RWPE1 (cell line): ENCODE results near the gene HMCN2.

Source experiments
- CTCF ChIA-PET: fragments of 350-600 bp; sonication (Branson Sonifier 250); formaldehyde crosslinking; extraction: SDS; loops from one replicate; lab custom pipeline; 2021; lab: Yijun Ruan, JAX
- POLR2A ChIA-PET: fragments of 400-600 bp; formaldehyde crosslinking; extraction: SDS; loops from one replicate; lab custom pipeline; 2020; ENCODE audit warnings: antibody characterized with exemption; ENCODE audit not compliant: low non-redundant PET; lab: Yijun Ruan, JAX
- DNase-seq: peaks from one replicate; pipeline ENCODE4 v3.0.0; 2012; ENCODE audit warnings: low spot score
- H3K27ac ChIP-seq: fragments of 450-650 bp; 2 replicates; pipeline ENCODE4 v1.5.1; 2017
- TF ChIP-seq, protein P1 (sequence below): fragments of 450-650 bp; conservative IDR thresholded peaks from 2 replicates; pipeline ENCODE4 v1.5.1; 2017; ENCODE audit warnings: low read depth, mild to moderate bottlenecking

The HMCN2 gene, protein sequence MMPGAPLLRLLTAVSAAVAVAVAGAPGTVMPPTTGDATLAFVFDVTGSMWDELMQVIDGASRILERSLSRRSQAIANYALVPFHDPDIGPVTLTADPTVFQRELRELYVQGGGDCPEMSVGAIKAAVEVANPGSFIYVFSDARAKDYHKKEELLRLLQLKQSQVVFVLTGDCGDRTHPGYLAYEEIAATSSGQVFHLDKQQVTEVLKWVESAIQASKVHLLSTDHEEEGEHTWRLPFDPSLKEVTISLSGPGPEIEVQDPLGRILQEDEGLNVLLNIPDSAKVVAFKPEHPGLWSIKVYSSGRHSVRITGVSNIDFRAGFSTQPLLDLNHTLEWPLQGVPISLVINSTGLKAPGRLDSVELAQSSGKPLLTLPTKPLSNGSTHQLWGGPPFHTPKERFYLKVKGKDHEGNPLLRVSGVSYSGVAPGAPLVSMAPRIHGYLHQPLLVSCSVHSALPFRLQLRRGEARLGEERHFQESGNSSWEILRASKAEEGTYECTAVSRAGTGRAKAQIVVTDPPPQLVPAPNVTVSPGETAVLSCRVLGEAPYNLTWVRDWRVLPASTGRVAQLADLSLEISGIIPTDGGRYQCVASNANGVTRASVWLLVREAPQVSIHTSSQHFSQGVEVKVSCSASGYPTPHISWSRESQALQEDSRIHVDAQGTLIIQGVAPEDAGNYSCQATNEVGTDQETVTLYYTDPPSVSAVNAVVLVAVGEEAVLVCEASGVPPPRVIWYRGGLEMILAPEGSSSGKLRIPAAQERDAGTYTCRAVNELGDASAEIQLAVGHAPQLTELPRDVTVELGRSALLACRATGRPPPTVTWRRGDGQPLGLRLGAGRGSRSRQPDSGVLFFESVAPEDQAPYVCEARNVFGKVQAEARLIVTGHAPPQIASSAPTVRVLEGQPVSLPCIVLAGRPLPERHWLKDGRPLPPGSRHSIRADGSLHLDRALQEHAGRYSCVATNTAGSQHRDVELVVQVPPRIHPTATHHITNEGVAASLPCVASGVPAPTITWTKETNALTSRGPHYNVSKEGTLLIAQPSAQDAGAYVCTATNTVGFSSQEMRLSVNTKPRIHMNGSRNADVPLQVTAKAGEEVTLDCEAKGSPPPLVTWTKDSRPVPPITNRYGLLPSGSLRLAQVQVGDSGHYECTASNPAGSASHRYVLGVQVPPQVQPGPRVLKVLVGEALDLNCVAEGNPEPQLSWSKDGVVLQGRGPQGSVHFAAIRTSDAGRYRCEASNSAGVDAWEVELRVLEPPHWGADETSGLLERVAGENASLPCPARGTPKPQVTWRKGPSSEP (N-terminal part only)

DNA sequence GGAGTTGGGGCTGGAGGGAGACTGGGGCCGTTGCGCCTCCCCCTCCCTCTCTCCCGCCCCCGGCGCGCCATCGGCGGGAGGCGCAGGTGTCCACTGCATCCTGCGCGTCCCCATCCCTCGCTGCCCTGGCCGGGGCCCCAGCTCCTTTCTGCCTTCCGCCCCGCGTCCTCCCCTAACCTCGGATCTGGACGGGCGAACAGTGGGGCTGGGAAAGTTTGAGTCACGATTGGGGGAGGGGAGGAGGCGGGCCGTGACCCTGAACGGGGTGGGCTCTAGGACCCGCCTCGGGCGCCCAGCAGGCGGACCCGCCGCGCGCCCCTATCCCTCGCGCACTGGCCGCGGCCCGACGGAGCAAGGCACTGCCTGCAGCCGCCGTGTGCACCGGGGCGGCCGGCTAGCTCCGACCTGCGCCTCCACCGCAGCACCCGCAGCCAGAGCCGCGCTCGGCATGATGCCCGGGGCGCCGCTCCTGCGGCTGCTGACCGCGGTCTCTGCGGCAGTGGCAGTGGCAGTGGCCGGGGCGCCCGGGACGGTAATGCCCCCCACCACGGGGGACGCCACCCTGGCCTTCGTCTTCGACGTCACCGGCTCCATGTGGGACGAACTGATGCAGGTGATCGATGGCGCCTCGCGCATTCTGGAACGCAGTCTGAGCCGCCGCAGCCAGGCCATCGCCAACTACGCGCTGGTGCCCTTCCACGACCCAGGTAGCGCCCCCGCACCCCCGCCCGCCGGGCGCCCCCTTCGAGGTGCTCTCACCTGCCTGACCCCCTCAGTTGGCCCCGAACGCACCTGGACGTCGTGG, at the start of gene HMCN2:
HMCN2 (plus strand) TSS at position 330 of the 805 bp plus-strand sequence; CDS start at position 449, 119 bp downstream.
- no peak within 1 kb of the TSS for H3K27ac ChIP-seq
- no peak for DNase-seq
- POLR2A ChIA-PET, result interaction anchor here (0.6 kb wide), 1 partner anchor 28 kb away, joined by 3 read pairs; no protein-coding TSS in a partner anchor
- TF ChIP-seq, protein P1, sequence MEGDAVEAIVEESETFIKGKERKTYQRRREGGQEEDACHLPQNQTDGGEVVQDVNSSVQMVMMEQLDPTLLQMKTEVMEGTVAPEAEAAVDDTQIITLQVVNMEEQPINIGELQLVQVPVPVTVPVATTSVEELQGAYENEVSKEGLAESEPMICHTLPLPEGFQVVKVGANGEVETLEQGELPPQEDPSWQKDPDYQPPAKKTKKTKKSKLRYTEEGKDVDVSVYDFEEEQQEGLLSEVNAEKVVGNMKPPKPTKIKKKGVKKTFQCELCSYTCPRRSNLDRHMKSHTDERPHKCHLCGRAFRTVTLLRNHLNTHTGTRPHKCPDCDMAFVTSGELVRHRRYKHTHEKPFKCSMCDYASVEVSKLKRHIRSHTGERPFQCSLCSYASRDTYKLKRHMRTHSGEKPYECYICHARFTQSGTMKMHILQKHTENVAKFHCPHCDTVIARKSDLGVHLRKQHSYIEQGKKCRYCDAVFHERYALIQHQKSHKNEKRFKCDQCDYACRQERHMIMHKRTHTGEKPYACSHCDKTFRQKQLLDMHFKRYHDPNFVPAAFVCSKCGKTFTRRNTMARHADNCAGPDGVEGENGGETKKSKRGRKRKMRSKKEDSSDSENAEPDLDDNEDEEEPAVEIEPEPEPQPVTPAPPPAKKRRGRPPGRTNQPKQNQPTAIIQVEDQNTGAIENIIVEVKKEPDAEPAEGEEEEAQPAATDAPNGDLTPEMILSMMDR, result no peak
- CTCF ChIA-PET, result interaction anchor here (0.6 to 1.5 kb wide), 2 partner anchors 29 to 82 kb away, joined by 4 read pairs; no protein-coding TSS in a partner anchor

DNA sequence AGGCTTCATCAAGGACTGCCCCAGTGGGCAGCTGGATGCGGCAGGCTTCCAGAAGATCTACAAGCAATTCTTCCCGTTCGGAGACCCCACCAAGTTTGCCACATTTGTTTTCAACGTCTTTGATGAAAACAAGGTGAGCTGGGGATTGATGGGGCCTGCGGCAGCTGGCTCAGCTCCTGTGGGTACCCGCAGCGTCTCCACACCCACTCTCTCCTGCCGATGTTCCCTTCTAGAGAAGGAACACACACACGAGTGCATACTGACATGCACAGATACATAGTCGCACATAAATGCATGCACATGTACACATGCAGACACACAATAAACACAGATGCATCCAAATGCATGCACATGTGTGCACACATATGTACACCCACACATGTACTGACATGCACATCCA, 47.7 kb upstream of the HMCN2 start:
- ChIA-PET CTCF (interaction anchor here (1.2 kb wide), 1 partner anchor 111 kb away, joined by 3 read pairs; no protein-coding TSS in a partner anchor), POLR2A (interaction anchor here (0.6 kb wide), 1 partner anchor 331 kb away, joined by 3 read pairs; no protein-coding TSS in a partner anchor)
- peak overlapping the region; percentile 15 for H3K27ac ChIP-seq
- TF ChIP-seq, protein P1, result no peak
- DNase-seq, result no peak

DNA sequence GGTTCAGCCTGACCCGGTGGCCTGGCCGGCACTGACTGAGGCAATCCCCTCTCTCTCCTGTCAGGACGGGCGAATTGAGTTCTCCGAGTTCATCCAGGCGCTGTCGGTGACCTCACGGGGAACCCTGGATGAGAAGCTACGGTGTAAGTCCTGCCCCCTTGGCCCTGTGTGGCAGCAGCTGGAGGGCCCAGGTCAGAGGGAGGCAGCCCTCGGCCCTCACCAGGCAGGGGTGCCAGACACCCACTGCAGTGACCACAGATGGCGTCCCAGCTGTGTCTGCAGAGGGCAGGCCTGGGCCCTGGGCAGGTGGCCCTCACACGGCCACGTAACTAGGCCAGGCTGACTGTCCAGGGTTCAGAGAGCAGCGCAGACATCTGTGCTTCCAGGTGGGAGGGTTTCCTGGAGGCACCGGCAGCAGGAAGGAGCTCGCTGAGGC, 45.9 kb upstream of the HMCN2 start:
- TF ChIP-seq, protein P1, result no peak
- DNase-seq, result no peak
- ChIA-PET CTCF (interaction anchor here (0.6 to 0.8 kb wide), 3 partner anchors 27 to 210 kb away, joined by 3 to 4 read pairs (median 3); no protein-coding TSS in a partner anchor), POLR2A (no interaction called here)
- H3K27ac ChIP-seq, result peak overlapping the region; percentile 31

DNA sequence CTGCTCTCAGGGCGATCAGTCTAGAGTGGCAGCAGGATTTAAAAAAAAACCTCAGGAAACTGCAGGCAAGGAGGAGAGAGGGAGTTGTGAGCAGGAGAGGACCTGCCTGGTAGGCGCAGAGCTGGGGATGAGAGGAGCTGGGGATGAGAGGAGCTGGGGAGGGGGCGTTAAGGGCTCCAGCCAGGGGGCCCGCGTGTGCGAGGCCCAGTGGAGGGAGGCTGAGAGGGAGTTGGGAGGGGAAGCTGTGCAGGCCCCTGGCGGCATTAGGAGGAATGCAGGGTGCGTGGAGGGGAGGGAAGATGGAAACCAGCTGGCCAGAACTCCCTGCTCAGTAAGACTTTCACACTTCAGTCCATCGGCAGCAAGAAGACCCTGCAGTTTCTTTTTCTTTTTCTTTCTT, 45.2 kb upstream of the HMCN2 start:
- H3K27ac ChIP-seq, result peak overlapping the region; percentile 31
- ChIA-PET CTCF (interaction anchor here (0.6 to 1.4 kb wide), 4 partner anchors 16 to 74 kb away, joined by 3 to 7 read pairs (median 4); no protein-coding TSS in a partner anchor), POLR2A (no interaction called here)
- TF ChIP-seq, protein P1, result no peak
- DNase-seq, result no peak

DNA sequence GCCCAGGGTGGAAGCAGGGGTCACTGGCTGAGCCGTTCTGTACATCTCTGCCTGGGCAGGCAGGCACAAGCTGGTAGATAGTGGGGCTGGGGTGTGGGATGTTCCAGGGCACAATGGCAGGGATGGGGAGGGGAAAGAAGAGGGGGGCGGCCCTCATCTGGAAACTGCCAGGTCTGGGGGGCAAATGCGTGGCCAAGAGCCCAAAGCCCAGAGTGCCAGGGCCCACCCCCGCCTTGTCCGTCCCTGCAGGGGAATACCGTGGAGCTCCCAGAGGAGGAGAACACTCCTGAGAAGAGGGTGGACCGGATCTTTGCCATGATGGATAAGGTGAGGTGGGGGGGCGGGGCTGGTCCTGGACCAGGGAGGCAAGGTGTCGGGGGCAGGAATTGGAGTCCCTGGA, 42.7 kb upstream of the HMCN2 start:
- POLR2A ChIA-PET, result interaction anchor here (0.5 to 0.6 kb wide), 2 partner anchors 15 to 17 kb away, joined by 3 read pairs; no protein-coding TSS in a partner anchor
- CTCF ChIA-PET, result no interaction called here
- TF ChIP-seq, protein P1, result no peak
- H3K27ac ChIP-seq, result peak overlapping the region; percentile 19
- no peak for DNase-seq
